AG10803 (cell line): Measurements from ENCODE around the gene APOBEC3G.
"Not testable (repeated sequence)": the region's sequence is repeated elsewhere in the genome, so short reads cannot be mapped to it uniquely, and the experiment has no call there.

ENCODE experiments used
- DNase-seq: peaks from one replicate; pipeline ENCODE4 v3.0.0; 2010; ENCODE audit warnings: low read depth
- H3K4me3 ChIP-seq: 2 replicates; pipeline ENCODE4 v1.5.1; 2011; ENCODE audit warnings: mild to moderate bottlenecking, low read length, control low read depth
- TF ChIP-seq, protein P1 (sequence below): conservative IDR thresholded peaks from 2 replicates; pipeline ENCODE4 v1.5.1; 2011; ENCODE audit warnings: mild to moderate bottlenecking, low read length, control low read depth, inconsistent platforms

Gene APOBEC3G

DNA sequence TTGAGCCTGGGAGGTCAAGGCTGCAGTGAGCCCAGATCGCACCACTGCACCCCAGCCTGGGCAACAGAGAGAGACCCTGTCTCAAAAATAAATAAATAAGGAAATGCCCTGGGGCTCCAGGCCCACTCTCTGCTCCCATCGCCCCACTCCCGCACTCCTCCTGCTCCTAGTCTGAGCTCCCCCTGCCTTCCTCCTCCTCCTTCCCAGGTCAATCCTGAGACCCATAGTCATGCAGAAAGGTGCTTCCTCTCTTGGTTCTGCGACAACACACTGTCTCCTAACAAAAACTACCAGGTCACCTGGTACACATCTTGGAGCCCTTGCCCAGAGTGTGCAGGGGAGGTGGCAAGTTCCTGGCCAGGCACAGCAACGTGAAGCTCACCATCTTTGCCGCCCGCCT is 6.9 kb upstream of the APOBEC3G start:
- H3K4me3 ChIP-seq, result no peak overlapping the region
- DNase-seq, result no peak
- TF ChIP-seq, protein P1, sequence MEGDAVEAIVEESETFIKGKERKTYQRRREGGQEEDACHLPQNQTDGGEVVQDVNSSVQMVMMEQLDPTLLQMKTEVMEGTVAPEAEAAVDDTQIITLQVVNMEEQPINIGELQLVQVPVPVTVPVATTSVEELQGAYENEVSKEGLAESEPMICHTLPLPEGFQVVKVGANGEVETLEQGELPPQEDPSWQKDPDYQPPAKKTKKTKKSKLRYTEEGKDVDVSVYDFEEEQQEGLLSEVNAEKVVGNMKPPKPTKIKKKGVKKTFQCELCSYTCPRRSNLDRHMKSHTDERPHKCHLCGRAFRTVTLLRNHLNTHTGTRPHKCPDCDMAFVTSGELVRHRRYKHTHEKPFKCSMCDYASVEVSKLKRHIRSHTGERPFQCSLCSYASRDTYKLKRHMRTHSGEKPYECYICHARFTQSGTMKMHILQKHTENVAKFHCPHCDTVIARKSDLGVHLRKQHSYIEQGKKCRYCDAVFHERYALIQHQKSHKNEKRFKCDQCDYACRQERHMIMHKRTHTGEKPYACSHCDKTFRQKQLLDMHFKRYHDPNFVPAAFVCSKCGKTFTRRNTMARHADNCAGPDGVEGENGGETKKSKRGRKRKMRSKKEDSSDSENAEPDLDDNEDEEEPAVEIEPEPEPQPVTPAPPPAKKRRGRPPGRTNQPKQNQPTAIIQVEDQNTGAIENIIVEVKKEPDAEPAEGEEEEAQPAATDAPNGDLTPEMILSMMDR, result no peak

DNA sequence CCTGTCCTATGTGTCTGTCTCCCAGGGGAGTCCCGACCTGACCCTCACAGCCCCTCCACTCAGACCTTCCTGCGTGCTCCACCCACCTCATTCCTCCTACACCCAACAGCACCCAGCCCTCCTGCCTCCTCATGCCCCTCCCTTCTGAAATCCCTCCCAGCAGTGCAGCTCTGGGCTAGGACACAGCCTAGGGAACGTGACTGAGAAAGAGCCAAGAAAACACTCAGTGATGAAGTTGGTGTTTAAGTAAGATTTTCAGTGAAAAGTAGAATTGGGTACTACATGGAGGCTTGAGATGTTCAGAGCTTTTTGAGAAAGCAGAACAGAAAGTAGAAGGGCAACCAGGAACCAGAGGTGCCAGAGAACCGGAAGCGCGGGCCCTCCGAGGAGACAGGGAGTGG is 4.5 kb upstream of the APOBEC3G start:
- not testable (repeated sequence) for H3K4me3 ChIP-seq, DNase-seq

DNA sequence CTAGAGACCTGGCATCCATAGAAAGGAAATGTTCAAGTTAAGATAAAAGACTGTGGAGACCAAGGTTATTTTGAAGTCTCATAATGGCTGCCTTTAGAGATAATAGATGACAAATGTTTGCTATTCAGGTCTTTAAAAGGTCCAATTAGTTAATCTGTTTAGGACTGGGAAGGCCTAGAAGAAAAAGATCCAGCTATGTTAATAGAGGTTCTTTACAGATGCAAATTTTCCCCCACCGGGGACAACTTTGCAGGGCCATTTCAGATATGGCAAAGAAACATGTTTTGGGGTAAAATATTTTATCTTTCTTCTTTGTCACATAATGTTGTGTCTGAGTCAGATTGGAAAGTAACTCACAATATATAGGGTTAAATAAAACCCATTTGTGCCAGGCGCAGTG is 3.1 kb upstream of the APOBEC3G start:
- no peak for DNase-seq
- no peak overlapping the region for H3K4me3 ChIP-seq
- TF ChIP-seq, protein P1, result no peak

DNA sequence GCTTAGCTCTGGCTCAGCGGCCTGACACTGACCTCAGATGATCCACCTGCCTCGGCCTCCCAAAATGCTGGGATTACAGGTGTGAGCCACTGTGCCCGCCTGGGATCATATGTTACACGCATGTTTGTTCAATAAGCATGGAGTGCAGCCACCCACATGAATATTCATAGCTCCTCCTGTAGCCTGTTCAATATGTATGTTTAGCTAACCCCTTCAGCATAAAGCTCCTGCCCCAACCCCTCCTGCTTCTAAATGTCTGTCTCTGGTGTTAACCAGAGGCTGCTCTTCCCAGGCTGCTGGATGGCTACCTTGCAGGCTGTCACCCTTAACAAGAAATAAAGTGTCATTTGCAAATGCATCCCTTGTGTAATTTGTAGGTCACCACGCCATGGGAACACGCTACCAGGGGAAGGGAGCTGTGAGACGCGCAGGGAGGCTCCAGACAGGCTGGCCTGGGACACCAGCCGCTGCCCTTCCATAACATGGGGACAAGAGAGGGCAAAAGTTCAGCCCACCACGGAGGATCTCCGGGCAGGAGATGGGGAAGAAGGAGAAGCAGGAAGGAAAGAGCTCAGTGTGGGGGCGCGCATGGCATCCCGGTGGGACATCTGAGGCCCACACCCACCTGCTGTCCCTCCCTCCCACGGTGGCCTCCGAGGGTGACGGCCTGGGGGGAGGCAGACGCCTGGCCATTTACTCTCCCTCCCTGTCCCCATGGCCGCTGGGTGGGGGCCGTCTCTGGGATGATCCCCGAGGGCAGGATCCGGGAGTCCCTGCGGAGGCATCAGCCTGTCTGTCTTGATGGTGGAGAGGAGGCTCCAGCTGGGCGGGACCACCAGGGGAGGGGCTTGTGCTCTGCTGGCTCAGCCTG is 685 bp upstream of the APOBEC3G start:
- DNase-seq, H3K4me3 ChIP-seq: not testable (repeated sequence)

DNA sequence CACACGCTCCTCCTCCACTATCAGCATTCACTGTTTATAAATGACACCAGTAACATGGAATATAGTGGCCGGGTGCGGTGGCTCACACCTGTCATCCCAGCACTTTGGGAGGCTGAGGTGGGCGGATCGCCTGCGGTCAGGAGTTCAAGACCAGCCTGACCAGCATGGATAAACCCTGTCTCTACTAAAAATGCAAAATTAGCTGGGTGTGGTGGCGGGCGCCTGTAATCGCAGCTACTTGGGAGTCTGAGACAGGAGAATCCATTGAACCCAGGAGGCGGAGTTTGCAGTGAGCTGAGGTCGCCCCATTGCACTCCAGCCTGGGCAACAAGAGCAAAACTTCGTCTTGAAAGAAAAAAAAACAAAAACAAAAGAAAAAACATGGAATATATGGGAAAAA is 837 bp downstream of the APOBEC3G start:
- peak overlapping the region; percentile 64 for H3K4me3 ChIP-seq
- DNase-seq, result not testable (repeated sequence)

DNA sequence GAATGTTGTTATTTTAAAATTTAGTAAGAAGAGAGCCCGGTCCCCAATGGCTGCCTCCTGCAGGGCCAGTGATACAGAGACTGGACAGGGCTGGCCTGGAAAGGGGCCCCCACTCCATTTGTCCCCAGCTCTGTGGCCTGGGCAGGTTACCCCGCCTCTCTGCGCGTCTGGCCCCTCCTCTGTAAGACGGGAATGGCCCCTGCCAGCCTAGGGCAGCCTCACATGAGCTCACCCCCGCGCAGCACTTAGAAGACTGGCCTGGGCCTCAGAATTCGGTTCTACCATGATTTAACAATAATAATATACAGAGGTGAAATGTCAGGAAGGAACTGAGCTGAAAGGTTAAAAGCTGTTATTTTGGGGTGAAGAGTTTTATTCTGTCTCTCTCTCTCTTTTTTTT is 1.3 kb downstream of the APOBEC3G start:
- TF ChIP-seq, protein P1, result no peak
- no peak for DNase-seq
- no peak overlapping the region for H3K4me3 ChIP-seq

DNA sequence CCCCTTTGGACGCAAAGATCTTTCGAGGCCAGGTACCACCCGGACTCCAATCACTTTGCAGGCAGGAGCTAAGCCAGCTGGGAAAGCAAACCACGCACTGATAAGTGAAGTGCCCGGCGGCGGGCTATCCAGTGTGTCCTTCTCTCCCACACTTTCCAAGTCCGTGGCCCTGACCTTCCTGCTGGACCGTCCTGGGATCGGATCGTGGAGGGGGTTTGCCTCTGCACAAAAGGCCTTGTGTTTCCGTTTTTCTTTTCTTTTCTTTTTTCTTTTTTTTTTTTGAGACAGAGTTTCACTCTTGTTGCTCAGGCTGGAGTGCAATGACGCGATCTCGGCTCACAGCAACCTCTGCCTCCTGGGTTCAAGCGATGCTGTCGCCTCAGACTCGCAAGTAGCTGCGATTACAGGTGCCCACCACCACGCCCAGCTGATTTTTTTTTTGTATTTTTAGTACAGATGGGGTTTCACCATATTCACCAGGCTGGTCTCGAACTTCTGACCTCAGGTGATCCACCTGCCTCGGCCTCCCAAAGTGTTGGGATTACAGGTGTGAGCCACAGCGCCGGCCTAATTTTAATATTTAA is 2.1 kb downstream of the APOBEC3G start:
- H3K4me3 ChIP-seq, result not testable (repeated sequence)

DNA sequence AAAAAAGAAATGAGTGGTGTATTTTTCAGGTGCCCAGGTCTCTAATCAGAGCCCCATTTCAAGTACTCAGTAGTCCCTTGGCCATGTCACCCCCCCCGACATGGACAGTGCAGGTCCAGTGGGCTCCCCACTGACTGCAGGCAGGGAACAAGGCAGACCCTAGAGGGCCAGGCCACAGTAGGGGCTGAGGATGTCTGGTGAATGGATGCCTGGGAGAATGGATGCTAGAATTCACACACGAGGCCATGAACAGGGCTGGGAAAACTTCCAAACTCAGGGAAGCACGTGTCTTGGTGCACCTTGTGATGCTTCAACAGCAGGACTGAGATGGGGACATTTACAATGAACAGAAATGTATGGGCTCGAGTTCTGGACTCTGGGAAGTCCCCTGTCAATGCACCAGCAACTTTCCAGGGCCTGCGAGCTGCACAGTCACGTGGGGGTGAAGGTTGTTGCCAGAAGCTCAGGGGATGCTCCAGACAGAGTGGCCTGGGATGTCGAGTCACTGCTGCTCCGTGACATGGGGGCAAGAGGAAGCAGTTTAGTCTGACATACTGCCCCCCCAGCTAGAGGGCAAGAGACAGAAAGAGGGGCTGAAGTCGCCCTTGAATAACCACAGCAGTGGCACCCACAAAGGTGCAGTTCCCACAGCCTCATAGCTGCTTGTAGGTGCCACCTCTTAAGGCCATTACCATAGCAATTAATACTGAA is 3.1 kb downstream of the APOBEC3G start:
- DNase-seq, result no peak
- H3K4me3 ChIP-seq, result no peak overlapping the region
- TF ChIP-seq, protein P1, result no peak

More for the DNA sequence above, 2.1 kb downstream of the APOBEC3G start:
- not testable (repeated sequence) for DNase-seq

DNA sequence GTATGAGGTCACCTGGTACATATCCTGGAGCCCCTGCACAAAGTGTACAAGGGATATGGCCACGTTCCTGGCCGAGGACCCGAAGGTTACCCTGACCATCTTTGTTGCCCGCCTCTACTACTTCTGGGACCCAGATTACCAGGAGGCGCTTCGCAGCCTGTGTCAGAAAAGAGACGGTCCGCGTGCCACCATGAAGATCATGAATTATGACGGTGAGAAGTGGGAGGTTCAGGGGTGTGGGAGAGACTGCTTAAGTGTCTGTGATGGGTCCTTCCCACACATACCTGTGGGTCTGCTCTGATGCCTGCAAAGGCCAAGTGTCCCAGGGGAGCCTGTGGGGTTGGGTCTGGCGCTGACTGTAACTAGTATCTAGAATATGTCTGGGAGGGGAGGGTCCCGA is 3.9 kb downstream of the APOBEC3G start:
- TF ChIP-seq, protein P1, result no peak
- H3K4me3 ChIP-seq, result no peak overlapping the region
- no peak for DNase-seq
